Esophagus squamous epithelium (tissue), 4 donors: ENCODE results near the gene GNPTG.

ENCODE experiments used
- POLR2A ChIP-seq, 4 donors: fragments of 450-650 bp; IDR thresholded peaks; one replicate each; pipeline ENCODE4 v1.6.1; 2017; ENCODE audit warnings: antibody characterized with exemption in 4 of 4, mild to moderate bottlenecking in 4 of 4, moderate library complexity in 3 of 4
- TF ChIP-seq, protein P1 (sequence below), 6 experiments: fragments of 450-650 bp in 4 of 6; fragments of 200-600 bp in 2 of 6; sonication (generic) in 2 of 6; IDR thresholded peaks; one replicate each; pipeline ENCODE4 v1.5.1; 2016 to 2019; ENCODE audit warnings: antibody characterized with exemption in 6 of 6, mild to moderate bottlenecking in 4 of 6, moderate library complexity in 4 of 6

DNA sequence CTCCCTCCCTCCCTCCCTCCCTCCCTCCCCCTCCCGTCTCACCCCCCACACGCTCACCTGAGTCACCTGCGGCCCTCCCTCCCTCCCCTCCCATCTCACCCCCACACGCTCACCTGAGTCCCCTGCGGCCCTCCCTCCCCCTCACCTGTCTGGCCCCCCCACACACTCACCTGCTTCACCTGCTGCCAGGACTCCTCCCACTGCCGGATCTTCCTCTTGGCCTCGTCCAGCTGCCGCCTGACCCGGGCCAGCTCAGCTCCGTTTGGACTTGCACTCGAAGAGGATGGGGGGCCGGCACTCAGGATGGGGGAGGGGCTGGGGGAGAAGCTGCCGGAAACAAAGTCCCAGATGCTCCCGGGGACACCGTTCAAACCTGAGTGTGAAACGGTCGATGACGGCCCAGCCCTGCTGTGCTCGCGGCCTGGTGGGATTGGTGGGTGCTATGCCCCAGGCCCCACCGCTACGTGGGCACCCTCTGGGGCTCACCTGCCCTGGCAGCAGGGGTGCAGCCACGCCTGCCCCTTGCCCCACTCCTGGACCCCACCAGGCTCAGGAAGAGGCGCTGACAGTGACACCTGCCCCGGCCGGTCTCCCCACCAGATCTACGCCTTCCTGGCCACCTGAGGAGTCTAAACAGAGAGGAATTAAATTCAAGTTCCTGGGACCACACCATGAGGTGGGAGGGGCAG, 15.9 kb downstream of the GNPTG start:
- TF ChIP-seq, protein P1, sequence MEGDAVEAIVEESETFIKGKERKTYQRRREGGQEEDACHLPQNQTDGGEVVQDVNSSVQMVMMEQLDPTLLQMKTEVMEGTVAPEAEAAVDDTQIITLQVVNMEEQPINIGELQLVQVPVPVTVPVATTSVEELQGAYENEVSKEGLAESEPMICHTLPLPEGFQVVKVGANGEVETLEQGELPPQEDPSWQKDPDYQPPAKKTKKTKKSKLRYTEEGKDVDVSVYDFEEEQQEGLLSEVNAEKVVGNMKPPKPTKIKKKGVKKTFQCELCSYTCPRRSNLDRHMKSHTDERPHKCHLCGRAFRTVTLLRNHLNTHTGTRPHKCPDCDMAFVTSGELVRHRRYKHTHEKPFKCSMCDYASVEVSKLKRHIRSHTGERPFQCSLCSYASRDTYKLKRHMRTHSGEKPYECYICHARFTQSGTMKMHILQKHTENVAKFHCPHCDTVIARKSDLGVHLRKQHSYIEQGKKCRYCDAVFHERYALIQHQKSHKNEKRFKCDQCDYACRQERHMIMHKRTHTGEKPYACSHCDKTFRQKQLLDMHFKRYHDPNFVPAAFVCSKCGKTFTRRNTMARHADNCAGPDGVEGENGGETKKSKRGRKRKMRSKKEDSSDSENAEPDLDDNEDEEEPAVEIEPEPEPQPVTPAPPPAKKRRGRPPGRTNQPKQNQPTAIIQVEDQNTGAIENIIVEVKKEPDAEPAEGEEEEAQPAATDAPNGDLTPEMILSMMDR (IDR thresholded peaks at IDR 0.05) = no peak
- no peak for TF ChIP-seq POLR2A (IDR thresholded peaks at IDR 0.05)
